Measurements from ENCODE around the gene GZMM. TPM values are rescaled to one million over a fixed set of nuclear protein-coding genes. Genes with fewer than 3 reads are reported as not detected.

GZMM gene
- total and polyA plus RNA-seq, 2 donors: 28.0 to 57.1 TPM

GRCh38 chr19:538641-539428 lies 5.0 kb upstream of the GZMM start:
- Histone ChIP-seq H3K9me3 (ENCODE audit: control insufficient read depth in 2 of 2, insufficient read depth in 1 of 2, low read length in 1 of 2) (no peaks in the 10 kb centered on the region), H3K4me1 (ENCODE audit: control insufficient read depth in 2 of 2, insufficient read depth in 2 of 2, low read length in 2 of 2) (peaks cover 1 to 9% of the 10 kb centered on the region in 2 donors), H3K27me3 (ENCODE audit: control insufficient read depth in 2 of 2, insufficient read depth in 1 of 2, low read length in 1 of 2) (no peaks in the 10 kb centered on the region), H3K36me3 (ENCODE audit: control insufficient read depth in 2 of 2, insufficient read depth in 2 of 2, low read length in 1 of 2) (peaks cover 39 to 56% of the 10 kb centered on the region in 2 donors), H3K4me3 (ENCODE audit: low read length in 2 of 2) (no peak overlapping the region), H3K27ac (ENCODE audit: low read depth in 1 of 2, low read length in 1 of 2) (no peak overlapping the region)
- WGBS: 97% methylated on average over 40 of the region's 40 CpGs
- DNase-seq (ENCODE audit: low read depth in 6 of 9, low spot score in 9 of 9): no peak

GRCh38 chr19:539429-540030 lies 4.3 kb upstream of the GZMM start:
- Histone ChIP-seq H3K27ac (ENCODE audit: low read depth in 1 of 2, low read length in 1 of 2) (no peak overlapping the region), H3K4me1 (ENCODE audit: control insufficient read depth in 2 of 2, insufficient read depth in 2 of 2, low read length in 2 of 2) (peaks cover 0 to 14% of the 10 kb centered on the region in 2 donors), H3K9me3 (ENCODE audit: control insufficient read depth in 2 of 2, insufficient read depth in 1 of 2, low read length in 1 of 2) (no peaks in the 10 kb centered on the region), H3K4me3 (ENCODE audit: low read length in 2 of 2) (no peak overlapping the region), H3K36me3 (ENCODE audit: control insufficient read depth in 2 of 2, insufficient read depth in 2 of 2, low read length in 1 of 2) (peaks cover 39 to 56% of the 10 kb centered on the region in 2 donors), H3K27me3 (ENCODE audit: control insufficient read depth in 2 of 2, insufficient read depth in 1 of 2, low read length in 1 of 2) (no peaks in the 10 kb centered on the region)
- WGBS: 94% methylated on average over 30 of the region's 30 CpGs
- DNase-seq (ENCODE audit: low read depth in 6 of 9, low spot score in 9 of 9): no peak

- Histone ChIP-seq H3K4me1 (ENCODE audit: control insufficient read depth in 2 of 2, insufficient read depth in 2 of 2, low read length in 2 of 2) (peaks cover 0 to 18% of the 10 kb centered on the region in 2 donors), H3K27me3 (ENCODE audit: control insufficient read depth in 2 of 2, insufficient read depth in 1 of 2, low read length in 1 of 2) (no peaks in the 10 kb centered on the region), H3K9me3 (ENCODE audit: control insufficient read depth in 2 of 2, insufficient read depth in 1 of 2, low read length in 1 of 2) (no peaks in the 10 kb centered on the region), H3K27ac (ENCODE audit: low read depth in 1 of 2, low read length in 1 of 2) (no peak overlapping the region), H3K36me3 (ENCODE audit: control insufficient read depth in 2 of 2, insufficient read depth in 2 of 2, low read length in 1 of 2) (peaks cover 38 to 52% of the 10 kb centered on the region in 2 donors), H3K4me3 (ENCODE audit: low read length in 2 of 2) (no peak overlapping the region)
- WGBS: 96% methylated on average over 51 of the region's 51 CpGs
- DNase-seq (ENCODE audit: low read depth in 6 of 9, low spot score in 9 of 9): no peak
These were observed 2.8 kb upstream of the GZMM start for GRCh38 chr19:540867-541637.

GRCh38 chr19:541699-542098 lies 2.2 kb upstream of the GZMM start:
- Histone ChIP-seq H3K4me3 (ENCODE audit: low read length in 2 of 2) (no peak overlapping the region), H3K27ac (ENCODE audit: low read depth in 1 of 2, low read length in 1 of 2) (no peak overlapping the region), H3K9me3 (ENCODE audit: control insufficient read depth in 2 of 2, insufficient read depth in 1 of 2, low read length in 1 of 2) (no peaks in the 10 kb centered on the region), H3K4me1 (ENCODE audit: control insufficient read depth in 2 of 2, insufficient read depth in 2 of 2, low read length in 2 of 2) (peaks cover 0 to 18% of the 10 kb centered on the region in 2 donors), H3K27me3 (ENCODE audit: control insufficient read depth in 2 of 2, insufficient read depth in 1 of 2, low read length in 1 of 2) (no peaks in the 10 kb centered on the region), H3K36me3 (ENCODE audit: control insufficient read depth in 2 of 2, insufficient read depth in 2 of 2, low read length in 1 of 2) (peaks cover 32 to 46% of the 10 kb centered on the region in 2 donors)
- no peak for DNase-seq (ENCODE audit: low read depth in 6 of 9, low spot score in 9 of 9)
- WGBS: 97% methylated on average over 26 of the region's 26 CpGs

GRCh38 chr19:542173-542866 lies 1.5 kb upstream of the GZMM start:
- H3K27me3 ChIP-seq (ENCODE audit: control insufficient read depth in 2 of 2, insufficient read depth in 1 of 2, low read length in 1 of 2): no peaks in the 10 kb centered on the region
- H3K4me1 ChIP-seq (ENCODE audit: control insufficient read depth in 2 of 2, insufficient read depth in 2 of 2, low read length in 2 of 2): peaks cover 0 to 18% of the 10 kb centered on the region in 2 donors
- H3K9me3 ChIP-seq (ENCODE audit: control insufficient read depth in 2 of 2, insufficient read depth in 1 of 2, low read length in 1 of 2): no peaks in the 10 kb centered on the region
- WGBS: 98% methylated on average over 34 of the region's 34 CpGs
- H3K27ac ChIP-seq (ENCODE audit: low read depth in 1 of 2, low read length in 1 of 2): no peak overlapping the region
- H3K4me3 ChIP-seq (ENCODE audit: low read length in 2 of 2): no peak overlapping the region
- DNase-seq (ENCODE audit: low read depth in 6 of 9, low spot score in 9 of 9): no peak
- peaks cover 28 to 40% of the 10 kb centered on the region in 2 donors for H3K36me3 ChIP-seq (ENCODE audit: control insufficient read depth in 2 of 2, insufficient read depth in 2 of 2, low read length in 1 of 2)

GRCh38 chr19:547117-547516 lies 3.3 kb downstream of the GZMM start:
- no peak overlapping the region for H3K27ac ChIP-seq (ENCODE audit: low read depth in 1 of 2, low read length in 1 of 2)
- no peak for DNase-seq (ENCODE audit: low read depth in 6 of 9, low spot score in 9 of 9)
- peaks cover 0 to 18% of the 10 kb centered on the region in 2 donors for H3K4me1 ChIP-seq (ENCODE audit: control insufficient read depth in 2 of 2, insufficient read depth in 2 of 2, low read length in 2 of 2)
- WGBS: 95% methylated on average over 15 of the region's 15 CpGs
- peaks cover 0 to 7% of the 10 kb centered on the region in 2 donors for H3K27me3 ChIP-seq (ENCODE audit: control insufficient read depth in 2 of 2, insufficient read depth in 1 of 2, low read length in 1 of 2)
- no peak overlapping the region for H3K4me3 ChIP-seq (ENCODE audit: low read length in 2 of 2)
- no peaks in the 10 kb centered on the region for H3K9me3 ChIP-seq (ENCODE audit: control insufficient read depth in 2 of 2, insufficient read depth in 1 of 2, low read length in 1 of 2)
- peaks cover under 1 to 6% of the 10 kb centered on the region in 2 donors for H3K36me3 ChIP-seq (ENCODE audit: control insufficient read depth in 2 of 2, insufficient read depth in 2 of 2, low read length in 1 of 2)

GRCh38 chr19:547836-548720 lies 4.2 kb downstream of the GZMM start:
- H3K27me3 ChIP-seq (ENCODE audit: control insufficient read depth in 2 of 2, insufficient read depth in 1 of 2, low read length in 1 of 2): peaks cover 0 to 9% of the 10 kb centered on the region in 2 donors
- 91% methylated on average over 26 of the region's 26 CpGs for WGBS

More at GRCh38 chr19:547836-548720, 4.2 kb downstream of the GZMM start:
- Histone ChIP-seq H3K4me3 (ENCODE audit: low read length in 2 of 2) (no peak overlapping the region), H3K27ac (ENCODE audit: low read depth in 1 of 2, low read length in 1 of 2) (no peak overlapping the region), H3K9me3 (ENCODE audit: control insufficient read depth in 2 of 2, insufficient read depth in 1 of 2, low read length in 1 of 2) (no peaks in the 10 kb centered on the region), H3K4me1 (ENCODE audit: control insufficient read depth in 2 of 2, insufficient read depth in 2 of 2, low read length in 2 of 2) (peaks cover 0 to 17% of the 10 kb centered on the region in 2 donors), H3K36me3 (ENCODE audit: control insufficient read depth in 2 of 2, insufficient read depth in 2 of 2, low read length in 1 of 2) (no peaks in the 10 kb centered on the region)
- DNase-seq (ENCODE audit: low read depth in 6 of 9, low spot score in 9 of 9): no peak

Measured in thymus (tissue), 11 donors.